GM12864 (cell line): ENCODE results near the gene GMIP.

Experiments
- DNase-seq: peaks from one replicate; pipeline ENCODE4 v3.0.0-alpha.2; 2011; ENCODE audit warnings: low read depth
- H3K4me3 ChIP-seq: 2 replicates; pipeline ENCODE4 v1.5.1; 2011; ENCODE audit warnings: mild to moderate bottlenecking, low read depth, low read length, control low read depth
- CTCF ChIP-seq: IDR thresholded peaks from 2 replicates; pipeline ENCODE4 v1.5.1; 2011; ENCODE audit warnings: low read depth, mild to moderate bottlenecking, moderate library complexity, low read length, control low read depth, inconsistent platforms; ENCODE audit errors: missing control alignments

Gene GMIP

GRCh38 chr19:19662871-19663255 lies 19.4 kb upstream of the GMIP start:
- DNase-seq = no peak
- peak overlapping the region; percentile 99 for H3K4me3 ChIP-seq
- no peak for TF ChIP-seq CTCF

DNA sequence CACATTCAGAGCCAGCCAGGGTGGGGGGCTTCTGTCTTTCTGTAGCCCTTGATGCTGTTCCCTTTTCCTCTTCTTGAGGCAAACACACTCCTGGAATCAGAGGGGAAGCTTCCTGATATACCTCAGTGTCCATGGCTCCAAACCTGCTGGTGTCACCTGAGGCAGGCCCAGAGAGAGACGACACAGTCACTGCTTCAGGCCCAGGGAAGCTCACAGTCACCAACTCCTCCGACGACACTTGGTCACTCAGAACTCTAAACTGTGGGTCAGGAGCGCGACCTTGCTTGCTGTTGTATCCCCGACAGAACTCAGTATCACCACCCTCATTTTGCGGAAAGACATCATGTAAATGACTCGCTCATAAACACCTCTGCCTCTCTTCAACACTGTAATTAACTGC lies 18.9 kb upstream of the GMIP start:
- DNase-seq = no peak
- TF ChIP-seq CTCF = no peak

GRCh38 chr19:19661675-19662251 lies 18.3 kb upstream of the GMIP start:
- peak overlapping the region; percentile 99 for H3K4me3 ChIP-seq
- TF ChIP-seq CTCF = no peak
- peak; percentile 95 for DNase-seq

More for the DNA sequence above, 18.9 kb upstream of the GMIP start:
- H3K4me3 ChIP-seq = peak overlapping the region; percentile 99

- no peak for TF ChIP-seq CTCF
- no peak for DNase-seq
- peak overlapping the region; percentile 99 for H3K4me3 ChIP-seq
Measured at GRCh38 chr19:19661141-19661674, 17.8 kb upstream of the GMIP start.

GRCh38 chr19:19659646-19660245 lies 16.3 kb upstream of the GMIP start:
- DNase-seq = no peak
- no peak for TF ChIP-seq CTCF
- no peak overlapping the region for H3K4me3 ChIP-seq

- no peak for DNase-seq
- no peak overlapping the region for H3K4me3 ChIP-seq
- no peak for TF ChIP-seq CTCF
Measured at GRCh38 chr19:19657397-19657783, 13.9 kb upstream of the GMIP start.
